Measurements from ENCODE around the gene TLR1.
"Not testable (repeated sequence)": the region's sequence is repeated elsewhere in the genome, so short reads cannot be mapped to it uniquely, and the experiment has no call there.

TLR1 gene

GRCh38 chr4:38769441-38769840, 35.1 kb downstream of the TLR1 start (continued):
- TF ChIP-seq SETDB1 (IDR thresholded peaks at IDR 0.05; ENCODE audit: insufficient read length, low read length) (no peak), ELK4 (IDR thresholded peaks at IDR 0.05; ENCODE audit: borderline replicate concordance, low read depth, low read length) (no peak), ZNF670 (tag by site-specific recombination; IDR thresholded peaks at IDR 0.05; ENCODE audit: low read depth) (no peak), ZBTB26 (tag by site-specific recombination; optimal IDR thresholded peaks at IDR 0.05) (no peak), ZNF423 (tag by site-specific recombination; IDR thresholded peaks at IDR 0.05) (no peak), ZNF488 (tag by site-specific recombination; IDR thresholded peaks at IDR 0.05) (no peak), HOXD13 (CRISPR knock-in tag; IDR thresholded peaks at IDR 0.05; ENCODE audit: borderline replicate concordance) (no peak), ZBTB17 (tag by site-specific recombination; IDR thresholded peaks at IDR 0.05) (no peak)

GRCh38 chr4:38768968-38769394, 35.6 kb downstream of the TLR1 start:
- ChIA-PET CTCF (interaction anchor here (1.2 to 1.7 kb wide), 3 partner anchors 9 to 91 kb away, joined by 3 to 9 read pairs (median 3); no protein-coding TSS in a partner anchor), POLR2A (no interaction called here)
- Histone ChIP-seq H3K36me3 (ENCODE audit: control insufficient read depth in 2 of 2, insufficient read depth in 1 of 2, low read length in 2 of 2) (no peaks in the 10 kb centered on the region), H3K27ac (ENCODE audit: extremely low read depth, low read depth, low read length) (no peak overlapping the region), H3K9me3 (ENCODE audit: control insufficient read depth, insufficient read depth, low read depth, low read length) (no peaks in the 10 kb centered on the region), H3K4me1 (ENCODE audit: control insufficient read depth, insufficient read depth, low read length) (no peaks in the 10 kb centered on the region), H3K4me3 (ENCODE audit: low read depth, low read length) (no peak overlapping the region)
- TF ChIP-seq ZNF211 (tag by site-specific recombination; IDR thresholded peaks at IDR 0.05; ENCODE audit: low read depth) (no peak), ZNF23 (tag by site-specific recombination; IDR thresholded peaks at IDR 0.05; ENCODE audit: borderline replicate concordance) (no peak), ZNF114 (tag by site-specific recombination; IDR thresholded peaks at IDR 0.05) (no peak), AEBP2 (tag by site-specific recombination; IDR thresholded peaks at IDR 0.05; ENCODE audit: borderline replicate concordance) (no peak), ZNF777 (tag by site-specific recombination; IDR thresholded peaks at IDR 0.05; ENCODE audit: borderline replicate concordance) (no peak), SALL2 (tag by site-specific recombination; IDR thresholded peaks at IDR 0.05; ENCODE audit: borderline replicate concordance) (no peak)

- CTCF ChIA-PET = interaction anchor here (1.1 kb wide), 1 partner anchor 15 kb away, joined by 3 read pairs; the partner anchor contains the start of gene TLR10
Measured at GRCh38 chr4:38766940-38767339, 37.7 kb downstream of the TLR1 start.

GRCh38 chr4:38765382-38765781, 39.2 kb downstream of the TLR1 start:
- H3K36me3 ChIP-seq (ENCODE audit: control insufficient read depth in 2 of 2, insufficient read depth in 1 of 2, low read length in 2 of 2) = no peaks in the 10 kb centered on the region
- H3K27ac ChIP-seq (ENCODE audit: extremely low read depth, low read depth, low read length) = no peak overlapping the region
- H3K4me3 ChIP-seq (ENCODE audit: low read depth, low read length) = no peak overlapping the region
- no peaks in the 10 kb centered on the region for H3K4me1 ChIP-seq (ENCODE audit: control insufficient read depth, insufficient read depth, low read length)
- ChIA-PET POLR2A (no interaction called here), CTCF (interaction anchor here (0.6 to 1.8 kb wide), 6 partner anchors 17 to 370 kb away, joined by 3 to 13 read pairs (median 5); partner anchors contain the start of genes TLR1 and TLR10)
- TF ChIP-seq ZNF623 (tag by site-specific recombination; IDR thresholded peaks at IDR 0.05) = no peak
- no peaks in the 10 kb centered on the region for H3K9me3 ChIP-seq (ENCODE audit: control insufficient read depth, insufficient read depth, low read depth, low read length)

More at GRCh38 chr4:38766940-38767339, 37.7 kb downstream of the TLR1 start:
- H3K9me3 ChIP-seq (ENCODE audit: control insufficient read depth, insufficient read depth, low read depth, low read length); H3K4me3 ChIP-seq (ENCODE audit: low read depth, low read length); H3K27ac ChIP-seq (ENCODE audit: extremely low read depth, low read depth, low read length); H3K36me3 ChIP-seq (ENCODE audit: control insufficient read depth in 2 of 2, insufficient read depth in 1 of 2, low read length in 2 of 2); H3K4me1 ChIP-seq (ENCODE audit: control insufficient read depth, insufficient read depth, low read length); POLR2A ChIA-PET: not testable (repeated sequence)

All from HEK293 (cell line).